ENCODE results near the gene SORCS2. TPM values are rescaled to one million over a fixed set of nuclear protein-coding genes. Genes with fewer than 3 reads are reported as not detected.

Gene SORCS2
- polyA plus RNA-seq, 4 donors = 5.8 to 64.8 (median 8.9) TPM

DNA sequence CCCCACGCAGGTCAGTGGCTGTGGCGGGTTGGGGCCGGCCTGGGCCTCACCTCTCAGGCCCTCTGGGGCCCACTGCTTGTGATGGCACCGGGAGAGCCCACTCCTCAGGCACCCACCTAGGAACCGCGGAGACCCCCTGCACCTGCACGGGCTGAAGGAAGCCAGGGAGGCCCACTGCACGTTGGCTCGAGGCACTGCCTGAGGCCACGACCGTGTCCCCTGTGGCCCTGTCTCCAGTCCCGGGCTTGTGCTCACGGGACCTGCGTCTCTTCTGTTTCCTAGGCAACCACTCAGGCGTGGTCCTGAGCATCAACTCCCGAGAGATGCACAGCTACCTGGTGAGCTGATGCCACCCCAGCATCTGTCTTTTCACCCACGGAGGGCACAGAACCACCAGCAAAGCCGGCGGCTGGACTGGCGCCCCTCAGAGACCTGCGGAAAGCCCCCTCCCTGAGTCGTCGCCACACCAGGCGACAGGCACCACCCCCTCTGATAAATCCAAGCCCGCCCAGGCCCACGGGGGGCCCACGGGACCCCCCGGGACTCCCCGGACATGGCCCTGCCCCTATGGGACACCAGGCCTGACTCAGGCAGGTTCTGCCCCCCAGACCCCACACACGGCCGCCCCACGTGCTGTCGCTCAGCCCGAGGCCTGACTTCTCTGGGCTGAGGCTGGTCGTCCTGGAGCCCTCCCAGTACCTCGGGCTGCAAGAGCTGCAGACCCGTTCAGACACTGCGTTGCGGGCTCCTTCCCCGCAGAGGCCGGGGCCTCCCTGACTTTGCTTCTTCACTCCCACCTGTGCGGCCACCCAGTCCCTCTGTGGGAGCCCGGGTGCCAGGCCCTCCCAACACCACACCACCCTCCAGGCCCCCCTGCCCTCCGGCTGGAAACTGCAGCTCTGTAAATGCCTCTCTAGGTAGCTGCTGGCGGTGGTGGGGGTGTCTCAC lies 547.9 kb downstream of the SORCS2 start:
- DNase-seq (ENCODE audit: low read depth in 4 of 4, low spot score in 3 of 4) = no peak

GRCh38 chr4:7740866-7741525 lies 548.7 kb downstream of the SORCS2 start:
- no peak for DNase-seq (ENCODE audit: low read depth in 4 of 4, low spot score in 3 of 4)

DNA sequence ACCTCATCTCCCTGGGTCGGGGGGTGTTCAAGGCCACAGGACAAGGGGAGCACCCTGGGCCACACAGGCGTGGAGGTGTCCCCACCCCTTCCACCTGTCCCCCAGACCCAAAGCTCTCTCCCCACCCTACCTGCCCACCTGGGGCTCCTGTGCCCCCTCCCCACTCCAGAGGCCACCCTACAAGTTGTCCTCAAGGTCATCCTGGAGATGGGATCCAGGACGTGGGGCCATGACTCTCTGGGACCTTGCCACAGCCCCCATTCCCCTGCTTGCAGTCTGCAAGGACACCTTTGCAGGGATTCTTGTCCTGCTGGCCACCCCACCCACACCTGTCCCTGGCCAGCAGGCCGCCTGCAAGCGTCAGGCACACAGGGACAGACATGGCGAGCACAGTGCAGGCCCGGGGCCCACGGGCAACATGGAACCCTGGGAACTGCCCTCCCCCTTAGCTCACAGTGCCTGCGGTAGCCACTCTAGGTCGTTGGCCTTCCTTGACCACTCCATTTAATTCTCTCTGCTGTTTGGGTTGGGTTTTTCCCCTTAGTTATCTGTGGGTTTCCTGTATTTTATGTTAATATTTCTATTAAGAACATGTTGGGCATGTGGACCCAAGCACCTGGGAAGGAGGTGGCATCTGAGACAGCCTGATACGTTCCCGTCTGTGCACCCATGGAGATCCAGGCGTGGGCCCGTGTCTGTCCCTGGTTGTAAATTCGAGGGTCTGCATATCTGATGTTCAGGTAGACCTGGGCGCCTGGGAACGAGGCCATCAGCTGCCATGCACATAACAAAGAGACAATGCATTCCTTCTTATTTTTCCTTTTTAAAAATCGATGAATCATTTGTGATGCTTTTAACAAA lies 549.8 kb downstream of the SORCS2 start:
- DNase-seq (ENCODE audit: low read depth in 4 of 4, low spot score in 3 of 4) = no peak

GRCh38 chr4:7742807-7743280 lies 550.5 kb downstream of the SORCS2 start:
- DNase-seq (ENCODE audit: low read depth in 4 of 4, low spot score in 3 of 4) = no peak

DNA sequence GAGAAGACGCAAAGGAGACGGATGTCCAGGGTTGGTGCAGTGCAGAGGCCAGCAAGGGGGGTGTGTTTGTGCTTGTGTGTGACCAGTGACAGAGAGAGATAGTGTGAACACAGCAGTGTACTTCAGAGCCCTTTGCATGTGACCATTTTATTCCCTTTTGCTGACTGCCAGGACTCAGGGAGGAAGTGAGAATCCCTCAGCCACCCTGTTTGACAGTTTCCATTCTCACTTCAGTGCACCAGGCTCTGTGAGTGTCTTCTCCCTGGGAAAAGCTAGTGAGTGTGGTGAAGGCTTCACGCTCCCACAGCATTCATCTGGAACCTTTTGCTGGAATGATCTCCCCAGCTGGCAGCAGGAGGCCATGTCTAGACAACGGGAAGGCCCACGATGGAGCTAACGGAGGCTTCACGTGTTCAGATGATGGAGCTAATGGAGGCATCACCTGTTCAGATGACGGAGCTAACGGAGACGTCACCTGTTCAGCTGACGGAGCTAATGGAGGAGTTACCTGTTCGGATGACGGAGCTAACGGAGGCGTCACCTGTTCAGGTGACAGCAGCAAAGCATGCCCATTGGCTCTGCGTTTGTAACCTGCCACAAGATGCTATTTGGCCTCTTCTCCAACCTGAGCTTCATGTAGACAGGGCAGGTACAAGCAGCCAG lies 551.9 kb downstream of the SORCS2 start:
- no peak for DNase-seq (ENCODE audit: low read depth in 4 of 4, low spot score in 3 of 4)

DNA sequence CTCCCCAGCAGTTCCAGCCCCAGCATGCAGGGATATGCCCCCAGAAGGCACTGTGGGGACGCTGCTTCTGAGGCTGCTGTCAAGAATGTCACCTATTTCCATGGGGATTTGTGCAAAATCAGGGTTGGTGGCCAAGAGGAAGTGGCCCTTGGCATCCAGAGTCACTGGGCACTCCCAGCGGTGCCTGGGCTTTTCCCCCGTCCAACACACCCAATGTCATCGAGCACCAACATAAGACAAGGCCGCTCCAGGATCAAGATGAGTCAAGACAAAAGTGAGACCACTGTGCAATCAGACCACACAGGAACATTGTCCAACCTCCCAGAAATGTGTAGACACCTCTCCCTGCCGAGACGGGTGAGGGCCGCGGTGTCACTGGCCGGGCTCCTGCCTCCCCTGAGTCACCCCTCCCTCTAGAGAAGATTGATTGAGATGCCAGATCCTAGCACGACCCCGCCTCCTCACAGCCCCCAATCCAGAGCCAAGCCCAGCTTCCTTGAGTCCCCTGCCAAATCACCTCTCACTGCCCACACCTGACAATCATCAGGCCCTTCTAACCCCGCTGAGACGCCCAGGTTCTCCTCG lies 553.1 kb downstream of the SORCS2 start:
- no peak for DNase-seq (ENCODE audit: low read depth in 4 of 4, low spot score in 3 of 4)

- no peak for DNase-seq (ENCODE audit: low read depth in 4 of 4, low spot score in 3 of 4)
These were observed 554.2 kb downstream of the SORCS2 start for GRCh38 chr4:7746351-7747061.

GRCh38 chr4:7747062-7747385 lies 554.7 kb downstream of the SORCS2 start:
- no peak for DNase-seq (ENCODE audit: low read depth in 4 of 4, low spot score in 3 of 4)

DNA sequence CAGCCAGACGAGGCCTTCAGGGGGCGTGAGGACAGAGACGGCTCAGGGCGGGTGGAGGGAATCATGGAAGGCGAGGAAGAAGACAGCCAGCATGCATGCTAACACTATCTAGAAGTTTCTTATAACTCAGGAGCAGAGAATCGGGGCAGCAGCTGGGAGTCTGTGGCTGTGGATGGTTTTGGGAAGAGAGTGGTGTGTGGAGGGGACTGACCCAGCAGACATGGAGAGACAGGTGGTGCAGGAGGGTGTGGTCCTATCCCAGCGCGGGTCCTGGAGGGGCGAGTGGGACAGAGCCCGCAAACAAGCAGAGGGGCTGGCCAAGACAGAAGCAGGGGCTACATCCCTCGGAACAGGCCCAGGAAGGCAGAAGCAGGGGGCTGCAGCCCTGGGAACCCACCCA lies 555.2 kb downstream of the SORCS2 start:
- no peak for DNase-seq (ENCODE audit: low read depth in 4 of 4, low spot score in 3 of 4)

GRCh38 chr4:7750523-7750922 lies 558.2 kb downstream of the SORCS2 start:
- DNase-seq (ENCODE audit: low read depth in 4 of 4, low spot score in 3 of 4) = no peak

DNA sequence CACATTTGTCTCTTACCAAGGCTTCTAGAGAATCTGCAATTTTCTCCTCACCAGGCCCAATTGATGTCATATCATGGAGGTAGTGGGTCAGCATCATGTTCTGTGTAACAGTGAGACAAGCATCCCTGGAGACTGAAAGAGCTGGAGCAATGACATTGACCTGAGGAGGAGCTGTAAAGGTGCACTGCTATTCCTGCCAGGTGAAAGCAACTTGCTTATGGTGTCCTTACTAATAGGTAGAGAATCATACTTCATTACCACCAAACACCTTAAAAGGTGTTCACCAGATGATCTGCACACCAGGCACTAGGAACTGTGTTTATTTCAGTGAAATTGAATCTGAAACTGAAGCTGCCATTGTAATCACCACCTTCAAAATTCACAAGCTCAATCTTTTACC lies 558.6 kb downstream of the SORCS2 start:
- DNase-seq (ENCODE audit: low read depth in 4 of 4, low spot score in 3 of 4) = no peak

DNA sequence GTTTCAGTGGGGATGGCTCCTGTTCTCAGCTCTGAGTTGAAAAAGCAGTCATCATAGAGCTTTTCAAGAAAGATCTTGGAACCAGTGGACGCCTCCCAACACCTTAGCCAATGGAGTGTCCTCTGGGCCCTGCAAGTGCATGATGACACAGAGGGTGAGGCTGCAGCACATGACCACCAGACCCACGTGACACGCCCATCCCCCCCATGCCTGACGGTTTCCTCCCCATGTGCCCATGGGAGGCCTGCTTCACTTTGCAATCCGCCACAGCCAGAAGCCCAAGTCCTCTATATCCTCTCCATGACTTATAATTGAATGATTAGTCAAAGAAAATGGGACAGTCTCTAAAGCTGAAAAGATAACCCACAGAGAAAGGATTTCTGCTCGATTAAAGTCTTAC lies 560.3 kb downstream of the SORCS2 start:
- DNase-seq (ENCODE audit: low read depth in 4 of 4, low spot score in 3 of 4) = no peak

DNA sequence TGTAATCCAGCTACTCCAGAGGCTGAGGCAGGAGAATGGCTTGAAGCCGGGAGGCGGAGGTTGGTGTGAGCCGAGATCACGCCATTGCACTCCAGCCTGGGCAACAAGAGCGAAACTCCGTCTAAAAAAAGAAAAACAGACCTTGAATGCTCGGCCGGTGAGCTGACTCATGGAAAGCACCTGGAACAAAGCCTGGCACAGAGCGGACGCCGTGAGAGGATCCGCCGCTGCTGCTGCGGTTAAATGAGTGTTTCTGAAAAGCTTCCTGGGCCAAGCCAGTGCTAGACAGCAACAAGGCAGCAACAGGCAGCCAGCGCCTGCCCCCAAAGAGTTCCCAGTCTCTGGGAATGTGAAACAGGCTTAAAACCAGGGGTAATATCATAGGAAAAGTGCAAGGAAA lies 560.9 kb downstream of the SORCS2 start:
- DNase-seq (ENCODE audit: low read depth in 4 of 4, low spot score in 3 of 4) = no peak

DNA sequence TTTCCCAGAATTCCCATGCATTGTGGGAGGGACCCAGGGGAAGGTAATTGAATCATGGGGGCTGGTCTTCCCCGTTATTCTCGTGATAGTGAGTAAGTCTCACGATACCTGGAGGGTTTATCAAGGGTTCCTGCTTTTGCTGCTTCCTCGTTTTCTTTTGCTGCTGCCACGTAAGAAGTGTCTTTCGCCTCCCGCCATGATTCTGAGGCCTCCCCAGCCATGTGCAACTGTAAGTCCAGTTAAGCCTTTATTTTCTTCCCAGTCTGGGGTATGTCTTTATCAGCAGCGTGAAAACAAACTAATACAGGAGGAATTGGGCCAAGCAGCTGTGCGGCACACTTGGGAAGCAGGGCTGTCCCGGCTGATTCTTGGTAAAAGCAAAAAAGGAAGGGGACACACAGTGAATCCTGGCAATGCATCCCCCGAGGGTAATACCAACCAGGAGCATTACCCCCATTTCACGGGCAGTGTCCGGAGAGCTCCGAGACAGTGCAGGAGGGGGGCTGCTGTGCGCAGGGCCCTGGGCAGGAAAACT lies 561.7 kb downstream of the SORCS2 start:
- DNase-seq (ENCODE audit: low read depth in 4 of 4, low spot score in 3 of 4) = no peak

GRCh38 chr4:7754565-7755262 lies 562.4 kb downstream of the SORCS2 start:
- DNase-seq (ENCODE audit: low read depth in 4 of 4, low spot score in 3 of 4) = no peak

DNA sequence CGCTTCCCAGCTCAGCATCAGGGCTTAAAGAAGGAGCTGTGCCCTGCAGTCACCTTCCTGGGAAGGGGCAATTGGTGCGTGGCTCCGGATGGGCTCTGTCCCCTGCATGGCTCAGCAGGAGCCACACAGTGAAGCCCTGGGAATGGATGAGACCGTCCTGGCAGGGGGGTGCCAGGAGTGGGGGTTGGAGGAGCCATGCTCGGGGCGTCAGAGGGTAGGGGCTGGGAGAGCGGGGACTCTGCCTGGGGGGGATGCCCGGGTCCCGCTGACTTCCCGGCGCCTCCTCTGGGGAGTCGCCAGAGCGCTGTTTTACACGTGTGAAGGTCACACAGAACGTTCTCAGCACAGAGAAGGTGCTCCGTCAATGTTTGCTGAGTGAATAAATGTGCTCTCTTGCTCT lies 563.2 kb downstream of the SORCS2 start:
- no peak for DNase-seq (ENCODE audit: low read depth in 4 of 4, low spot score in 3 of 4)

GRCh38 chr4:7756071-7756470 lies 563.7 kb downstream of the SORCS2 start:
- no peak for DNase-seq (ENCODE audit: low read depth in 4 of 4, low spot score in 3 of 4)

- DNase-seq (ENCODE audit: low read depth in 4 of 4, low spot score in 3 of 4) = no peak
These were observed 564.4 kb downstream of the SORCS2 start for GRCh38 chr4:7756561-7757355.
